Measurements from ENCODE around the gene ADGRD1.

The ADGRD1 gene

GRCh38 chr12:131013118-131013517 lies 59.4 kb downstream of the ADGRD1 start:
- TF ChIP-seq PAX5 (IDR thresholded peaks at IDR 0.05; ENCODE audit: insufficient read depth, low read length, severe bottlenecking): no peak
- FAIRE-seq (no peak), DNase-seq (ENCODE audit: insufficient read length, low spot score) (no peak)

DNA sequence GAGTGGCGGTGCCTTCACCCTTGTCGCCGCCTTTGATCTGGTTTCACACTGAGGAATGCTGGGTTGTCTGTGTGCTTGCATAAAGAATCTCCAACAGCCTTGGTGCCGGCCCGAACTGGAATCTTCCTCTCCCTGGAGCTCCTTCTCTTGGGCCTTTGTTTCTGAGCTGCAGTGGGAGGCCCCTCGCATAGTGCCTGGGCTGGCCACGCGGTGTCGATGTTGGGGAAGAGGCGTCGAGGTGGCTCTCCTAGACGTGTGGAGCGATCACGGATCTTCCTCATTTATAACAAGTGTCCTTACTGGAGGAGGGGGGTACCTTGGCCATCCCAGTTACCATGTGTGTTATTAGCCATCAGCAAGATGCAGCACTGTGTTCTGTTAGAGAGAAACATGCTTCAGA lies 60.6 kb downstream of the ADGRD1 start:
- DNase-seq (ENCODE audit: insufficient read length, low spot score) (no peak), FAIRE-seq (no peak)
- TF ChIP-seq POU2F2 (IDR thresholded peaks at IDR 0.05; ENCODE audit: low read depth, low read length) (no peak), PAX5 (IDR thresholded peaks at IDR 0.05; ENCODE audit: insufficient read depth, low read length, severe bottlenecking) (no peak)

DNA sequence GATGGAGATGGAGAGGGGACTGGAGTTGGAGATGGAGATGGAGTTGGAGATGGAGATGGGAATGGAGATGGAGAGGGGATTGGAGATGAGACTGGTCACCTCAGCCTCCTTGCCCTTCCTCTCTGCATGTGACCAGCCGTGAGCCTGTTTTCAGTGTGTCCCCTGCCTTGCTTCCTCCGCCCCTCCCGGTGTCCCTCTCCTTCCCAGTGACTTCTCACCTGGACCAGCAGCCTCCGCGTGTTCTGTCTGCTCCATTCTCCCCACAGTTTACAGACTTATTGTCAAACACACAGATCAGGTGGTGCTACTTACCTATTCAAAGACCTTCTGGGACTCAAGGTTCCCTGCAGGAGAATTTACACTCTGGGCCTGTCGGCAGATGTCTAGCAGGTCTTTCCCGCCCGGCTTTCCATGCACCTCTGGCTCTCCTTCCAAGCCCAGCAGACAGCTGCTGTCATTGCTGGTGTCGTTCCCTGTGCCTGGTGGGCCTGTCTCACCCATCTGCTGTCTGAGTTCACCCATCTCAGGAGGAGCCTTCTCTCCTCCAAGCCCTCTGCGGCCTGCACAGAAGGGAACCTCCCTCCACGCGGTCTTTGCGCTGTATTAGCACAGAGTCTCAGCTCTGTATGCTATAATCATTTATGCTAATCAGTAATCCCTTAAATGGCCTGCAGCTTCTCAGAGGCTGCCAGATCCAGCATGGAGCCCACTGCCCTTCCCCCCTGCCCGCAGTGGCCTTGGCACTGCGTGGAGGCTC lies 62.1 kb downstream of the ADGRD1 start:
- FAIRE-seq (no peak), DNase-seq (ENCODE audit: insufficient read length, low spot score) (no peak)
- TF ChIP-seq PAX5 (IDR thresholded peaks at IDR 0.05; ENCODE audit: insufficient read depth, low read length, severe bottlenecking) (no peak), POLR2A (IDR thresholded peaks at IDR 0.05; ENCODE audit: low read depth, low read length) (no peak), POLR2AphosphoS5 (IDR thresholded peaks at IDR 0.05; ENCODE audit: low read depth, low read length) (no peak), TAF1 (IDR thresholded peaks at IDR 0.05; ENCODE audit: low read depth, low read length) (no peak), SPI1 (IDR thresholded peaks at IDR 0.05; ENCODE audit: low read depth, low read length) (no peak), POU2F2 (IDR thresholded peaks at IDR 0.05; ENCODE audit: low read depth, low read length) (no peak)

- DNase-seq (ENCODE audit: insufficient read length, low spot score) (no peak), FAIRE-seq (no peak)
- TF ChIP-seq POU2F2 (IDR thresholded peaks at IDR 0.05; ENCODE audit: low read depth, low read length) (no peak), SPI1 (IDR thresholded peaks at IDR 0.05; ENCODE audit: low read depth, low read length) (no peak), TAF1 (IDR thresholded peaks at IDR 0.05; ENCODE audit: low read depth, low read length) (no peak), POLR2AphosphoS5 (IDR thresholded peaks at IDR 0.05; ENCODE audit: low read depth, low read length) (no peak), POLR2A (IDR thresholded peaks at IDR 0.05; ENCODE audit: low read depth, low read length) (no peak), PAX5 (IDR thresholded peaks at IDR 0.05; ENCODE audit: insufficient read depth, low read length, severe bottlenecking) (no peak)
Measured at GRCh38 chr12:131017477-131017991, 63.8 kb downstream of the ADGRD1 start.

- no peak for TF ChIP-seq POLR2A (IDR thresholded peaks at IDR 0.05; ENCODE audit: low read depth, low read length)
- TF ChIP-seq TAF1 (IDR thresholded peaks at IDR 0.05; ENCODE audit: low read depth, low read length): no peak
- no peak for TF ChIP-seq PAX5 (IDR thresholded peaks at IDR 0.05; ENCODE audit: insufficient read depth, low read length, severe bottlenecking)
- no peak for TF ChIP-seq SPI1 (IDR thresholded peaks at IDR 0.05; ENCODE audit: low read depth, low read length)
- no peak for TF ChIP-seq POU2F2 (IDR thresholded peaks at IDR 0.05; ENCODE audit: low read depth, low read length)
- TF ChIP-seq POLR2AphosphoS5 (IDR thresholded peaks at IDR 0.05; ENCODE audit: low read depth, low read length): no peak
- no peak for DNase-seq (ENCODE audit: insufficient read length, low spot score)
- FAIRE-seq: no peak
Measured at GRCh38 chr12:131018019-131018620, 64.4 kb downstream of the ADGRD1 start.

DNA sequence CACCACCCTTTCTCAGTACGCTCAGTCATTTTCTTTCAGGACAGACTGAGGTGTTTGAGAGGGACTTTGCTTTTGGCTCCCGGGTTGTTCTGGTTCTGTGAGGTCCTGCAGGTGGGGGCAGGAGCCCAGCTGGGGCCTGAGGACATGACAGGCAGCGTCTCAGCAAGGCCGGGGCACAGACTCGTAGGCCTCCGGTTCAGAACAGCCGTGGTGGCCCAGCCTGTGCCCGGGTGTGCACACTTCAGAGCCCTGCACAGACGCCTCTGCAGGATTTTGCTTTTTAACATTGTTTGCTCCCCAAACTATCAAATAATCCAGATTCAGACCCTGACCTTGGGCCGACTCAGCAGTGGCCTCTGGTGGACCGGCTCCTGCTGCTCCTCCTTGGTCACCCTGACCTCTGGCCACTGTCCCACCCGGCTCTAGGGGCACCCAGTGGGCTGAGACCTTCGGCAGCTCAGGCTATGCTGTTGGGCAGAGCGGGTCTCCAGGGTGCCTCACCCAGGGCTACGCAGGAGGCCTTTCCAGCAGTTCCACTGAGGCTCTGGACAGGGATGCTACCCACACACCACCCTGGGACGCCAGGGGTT lies 65.2 kb downstream of the ADGRD1 start:
- no peak for TF ChIP-seq SPI1 (IDR thresholded peaks at IDR 0.05; ENCODE audit: low read depth, low read length)
- no peak for TF ChIP-seq TAF1 (IDR thresholded peaks at IDR 0.05; ENCODE audit: low read depth, low read length)
- TF ChIP-seq POLR2A (IDR thresholded peaks at IDR 0.05; ENCODE audit: low read depth, low read length): no peak
- TF ChIP-seq POLR2AphosphoS5 (IDR thresholded peaks at IDR 0.05; ENCODE audit: low read depth, low read length): no peak
- TF ChIP-seq POU2F2 (IDR thresholded peaks at IDR 0.05; ENCODE audit: low read depth, low read length): no peak
- TF ChIP-seq PAX5 (IDR thresholded peaks at IDR 0.05; ENCODE audit: insufficient read depth, low read length, severe bottlenecking): no peak
- DNase-seq (ENCODE audit: insufficient read length, low spot score) (no peak), FAIRE-seq (no peak)

DNA sequence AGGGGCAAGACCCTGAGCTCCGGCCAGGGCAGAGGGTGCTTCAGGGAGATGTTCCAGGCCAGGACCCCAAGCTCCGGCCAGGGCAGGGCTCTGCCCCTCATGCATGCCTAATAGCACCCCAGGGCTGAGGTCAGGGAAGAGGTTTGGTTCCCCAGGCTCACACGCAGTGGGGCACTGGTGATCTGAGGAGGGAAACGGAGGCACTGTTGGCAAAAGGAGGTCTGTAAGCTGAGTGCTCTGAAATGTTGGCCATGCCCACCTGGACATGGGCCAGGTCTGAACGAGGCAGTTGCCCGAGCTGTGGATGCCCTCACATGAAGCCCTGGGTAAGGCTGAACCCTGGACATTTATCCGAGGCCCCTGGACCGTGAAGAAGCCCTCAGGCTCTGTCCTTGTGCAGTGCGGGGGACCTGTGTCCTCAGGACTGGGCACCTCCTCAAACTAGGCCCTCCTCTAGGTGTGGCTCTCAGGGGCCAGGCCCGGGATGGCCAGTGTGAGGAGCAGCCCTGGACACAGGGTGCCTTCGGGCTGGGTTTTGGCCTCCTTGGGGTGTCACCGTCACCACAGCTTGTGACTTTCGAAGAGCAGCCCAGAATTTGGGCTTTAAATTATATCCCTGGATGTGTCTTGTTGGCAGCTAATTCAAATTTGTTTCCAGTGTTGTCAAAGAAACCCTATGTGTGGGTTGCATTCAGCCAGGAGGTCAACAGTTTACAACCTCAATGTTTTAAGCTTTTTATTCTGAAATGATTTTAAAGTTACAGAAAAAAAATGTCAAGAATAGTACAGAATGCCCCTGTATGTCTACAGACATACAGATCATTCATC lies 66.8 kb downstream of the ADGRD1 start:
- no peak for FAIRE-seq

GRCh38 chr12:131021154-131021541 lies 67.4 kb downstream of the ADGRD1 start:
- DNase-seq (ENCODE audit: insufficient read length, low spot score): no peak
- FAIRE-seq: no peak
- TF ChIP-seq POU2F2 (IDR thresholded peaks at IDR 0.05; ENCODE audit: low read depth, low read length): no peak
- TF ChIP-seq TAF1 (IDR thresholded peaks at IDR 0.05; ENCODE audit: low read depth, low read length): no peak
- no peak for TF ChIP-seq SPI1 (IDR thresholded peaks at IDR 0.05; ENCODE audit: low read depth, low read length)
- no peak for TF ChIP-seq PAX5 (IDR thresholded peaks at IDR 0.05; ENCODE audit: insufficient read depth, low read length, severe bottlenecking)
- TF ChIP-seq POLR2AphosphoS5 (IDR thresholded peaks at IDR 0.05; ENCODE audit: low read depth, low read length): no peak
- no peak for TF ChIP-seq POLR2A (IDR thresholded peaks at IDR 0.05; ENCODE audit: low read depth, low read length)

More for the DNA sequence above, 66.8 kb downstream of the ADGRD1 start:
- no peak for DNase-seq (ENCODE audit: insufficient read length, low spot score)
- TF ChIP-seq POU2F2 (IDR thresholded peaks at IDR 0.05; ENCODE audit: low read depth, low read length) (no peak), SPI1 (IDR thresholded peaks at IDR 0.05; ENCODE audit: low read depth, low read length) (no peak), POLR2AphosphoS5 (IDR thresholded peaks at IDR 0.05; ENCODE audit: low read depth, low read length) (no peak), POLR2A (IDR thresholded peaks at IDR 0.05; ENCODE audit: low read depth, low read length) (no peak), TAF1 (IDR thresholded peaks at IDR 0.05; ENCODE audit: low read depth, low read length) (no peak), PAX5 (IDR thresholded peaks at IDR 0.05; ENCODE audit: insufficient read depth, low read length, severe bottlenecking) (no peak)

DNA sequence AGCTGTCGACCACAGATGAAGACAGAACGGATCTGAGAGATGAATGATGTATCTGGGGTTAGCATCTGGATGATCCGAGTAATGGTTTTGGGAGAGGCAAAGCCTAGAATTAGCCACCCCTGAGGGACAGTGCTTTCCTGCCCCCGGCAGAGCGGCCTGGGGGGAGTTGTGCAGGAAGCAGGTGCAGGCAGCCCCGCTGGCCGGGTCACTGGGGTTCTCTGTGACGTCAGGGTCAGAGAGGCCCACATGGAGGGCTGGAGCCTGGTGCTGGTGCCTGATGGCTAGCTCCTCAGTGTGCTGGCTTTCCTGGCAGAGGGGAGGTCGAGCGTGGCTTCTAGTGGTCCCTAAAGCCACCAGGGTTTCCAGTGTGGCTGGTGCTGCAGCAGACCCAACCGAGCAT lies 70.3 kb downstream of the ADGRD1 start:
- FAIRE-seq (no peak), DNase-seq (ENCODE audit: insufficient read length, low spot score) (no peak)
- TF ChIP-seq POLR2AphosphoS5 (IDR thresholded peaks at IDR 0.05; ENCODE audit: low read depth, low read length) (no peak), PAX5 (IDR thresholded peaks at IDR 0.05; ENCODE audit: insufficient read depth, low read length, severe bottlenecking) (no peak), TAF1 (IDR thresholded peaks at IDR 0.05; ENCODE audit: low read depth, low read length) (no peak), POLR2A (IDR thresholded peaks at IDR 0.05; ENCODE audit: low read depth, low read length) (no peak), SPI1 (IDR thresholded peaks at IDR 0.05; ENCODE audit: low read depth, low read length) (no peak), POU2F2 (IDR thresholded peaks at IDR 0.05; ENCODE audit: low read depth, low read length) (no peak)
